PFSK-1 (cell line): ENCODE measurements around the gene CCDC127.

Experiments used
- FOXP2 ChIP-seq: optimal IDR thresholded peaks from 2 replicates; pipeline ENCODE3; 2011; ENCODE audit warnings: borderline replicate concordance, control low read depth, inconsistent platforms; ENCODE audit not compliant: insufficient read depth; ENCODE audit errors: extremely low read length, extremely low read depth
- POLR2AphosphoS5 ChIP-seq: IDR thresholded peaks from 2 replicates; pipeline ENCODE4 v1.6.1; 2012; ENCODE audit warnings: low read depth, mild to moderate bottlenecking, control low read depth, low read length, moderate library complexity
- SIN3A ChIP-seq: IDR thresholded peaks from 2 replicates; pipeline ENCODE4 v1.6.1; 2012; ENCODE audit warnings: mild to moderate bottlenecking, low read length, moderate library complexity, borderline replicate concordance; ENCODE audit not compliant: insufficient read depth
- TAF1 ChIP-seq: IDR thresholded peaks from 2 replicates; pipeline ENCODE4 v1.6.1; 2012; ENCODE audit warnings: low read length, control low read depth, borderline replicate concordance; ENCODE audit not compliant: insufficient read depth
- TF ChIP-seq, protein P1 (sequence below), 2 experiments: IDR thresholded peaks; 2 replicates each; pipeline versions ENCODE4 v1.6.1 to v1.8.0; 2011 to 2012; ENCODE audit warnings: low read depth in 2 of 2, low read length in 2 of 2, control low read depth in 1 of 2, inconsistent platforms in 1 of 2, mild to moderate bottlenecking in 1 of 2, moderate library complexity in 1 of 2; ENCODE audit not compliant: insufficient read depth in 1 of 2

The CCDC127 gene

DNA sequence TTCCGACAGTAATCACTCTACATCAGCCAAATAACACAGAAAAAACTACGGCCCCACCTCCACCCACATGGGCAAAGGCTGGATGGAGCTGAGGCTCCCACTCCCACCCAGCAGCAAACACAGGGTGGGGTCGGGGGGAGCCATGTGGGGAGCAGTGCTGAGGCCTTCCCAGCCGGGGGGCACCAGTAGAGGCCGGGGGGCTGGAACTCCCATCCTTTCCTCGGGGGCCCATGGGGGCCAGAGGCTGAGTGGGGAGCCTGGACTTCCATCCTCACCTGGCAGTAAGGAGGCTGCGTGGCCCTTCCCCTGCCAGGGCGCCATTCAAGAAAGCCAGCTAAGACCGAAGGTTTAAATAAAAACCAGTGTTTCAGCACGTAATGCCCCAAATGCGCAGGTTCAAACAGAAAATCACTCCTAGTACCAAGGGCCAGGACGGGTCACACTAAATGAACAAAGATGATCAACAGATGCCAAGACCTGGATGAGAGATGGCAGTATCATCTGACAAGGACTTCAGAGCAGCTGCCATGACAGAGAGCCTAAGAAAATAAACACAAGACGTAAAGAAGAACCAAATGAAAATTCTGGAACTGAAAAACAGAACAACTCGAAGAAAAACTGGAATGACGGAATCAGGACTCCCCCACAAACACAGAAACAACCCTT, 9.4 kb downstream of the CCDC127 start:
- TF ChIP-seq, protein P1, sequence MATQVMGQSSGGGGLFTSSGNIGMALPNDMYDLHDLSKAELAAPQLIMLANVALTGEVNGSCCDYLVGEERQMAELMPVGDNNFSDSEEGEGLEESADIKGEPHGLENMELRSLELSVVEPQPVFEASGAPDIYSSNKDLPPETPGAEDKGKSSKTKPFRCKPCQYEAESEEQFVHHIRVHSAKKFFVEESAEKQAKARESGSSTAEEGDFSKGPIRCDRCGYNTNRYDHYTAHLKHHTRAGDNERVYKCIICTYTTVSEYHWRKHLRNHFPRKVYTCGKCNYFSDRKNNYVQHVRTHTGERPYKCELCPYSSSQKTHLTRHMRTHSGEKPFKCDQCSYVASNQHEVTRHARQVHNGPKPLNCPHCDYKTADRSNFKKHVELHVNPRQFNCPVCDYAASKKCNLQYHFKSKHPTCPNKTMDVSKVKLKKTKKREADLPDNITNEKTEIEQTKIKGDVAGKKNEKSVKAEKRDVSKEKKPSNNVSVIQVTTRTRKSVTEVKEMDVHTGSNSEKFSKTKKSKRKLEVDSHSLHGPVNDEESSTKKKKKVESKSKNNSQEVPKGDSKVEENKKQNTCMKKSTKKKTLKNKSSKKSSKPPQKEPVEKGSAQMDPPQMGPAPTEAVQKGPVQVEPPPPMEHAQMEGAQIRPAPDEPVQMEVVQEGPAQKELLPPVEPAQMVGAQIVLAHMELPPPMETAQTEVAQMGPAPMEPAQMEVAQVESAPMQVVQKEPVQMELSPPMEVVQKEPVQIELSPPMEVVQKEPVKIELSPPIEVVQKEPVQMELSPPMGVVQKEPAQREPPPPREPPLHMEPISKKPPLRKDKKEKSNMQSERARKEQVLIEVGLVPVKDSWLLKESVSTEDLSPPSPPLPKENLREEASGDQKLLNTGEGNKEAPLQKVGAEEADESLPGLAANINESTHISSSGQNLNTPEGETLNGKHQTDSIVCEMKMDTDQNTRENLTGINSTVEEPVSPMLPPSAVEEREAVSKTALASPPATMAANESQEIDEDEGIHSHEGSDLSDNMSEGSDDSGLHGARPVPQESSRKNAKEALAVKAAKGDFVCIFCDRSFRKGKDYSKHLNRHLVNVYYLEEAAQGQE (IDR thresholded peaks at IDR 0.05; ENCODE audit: insufficient read depth in 1 of 2, low read depth in 2 of 2, low read length in 2 of 2), result no peak
- no peak for TF ChIP-seq POLR2AphosphoS5

DNA sequence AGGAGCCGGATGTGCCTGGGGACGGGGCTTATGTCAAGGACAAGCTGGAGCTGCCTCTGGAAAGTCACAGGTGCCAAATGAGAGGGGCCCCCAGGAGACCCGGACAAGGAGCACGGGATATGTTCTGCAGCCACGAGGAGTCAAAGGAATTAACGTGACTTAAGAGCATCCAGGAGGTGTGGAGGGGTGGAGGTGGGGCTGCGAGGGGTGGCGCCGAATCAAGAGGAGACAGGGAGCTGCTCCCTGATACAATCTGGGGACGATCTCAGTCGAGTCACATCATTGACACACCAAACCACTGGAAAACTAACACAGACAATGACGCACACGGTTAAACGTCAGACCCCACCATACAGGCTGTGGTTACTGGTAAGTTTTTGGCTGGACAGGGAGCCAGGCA, 10.4 kb downstream of the CCDC127 start:
- TF ChIP-seq, protein P1 (IDR thresholded peaks at IDR 0.05; ENCODE audit: insufficient read depth in 1 of 2, low read depth in 2 of 2, low read length in 2 of 2), result no peak
- no peak for TF ChIP-seq FOXP2
- no peak for TF ChIP-seq POLR2AphosphoS5
- TF ChIP-seq TAF1, result no peak
- TF ChIP-seq SIN3A, result no peak

DNA sequence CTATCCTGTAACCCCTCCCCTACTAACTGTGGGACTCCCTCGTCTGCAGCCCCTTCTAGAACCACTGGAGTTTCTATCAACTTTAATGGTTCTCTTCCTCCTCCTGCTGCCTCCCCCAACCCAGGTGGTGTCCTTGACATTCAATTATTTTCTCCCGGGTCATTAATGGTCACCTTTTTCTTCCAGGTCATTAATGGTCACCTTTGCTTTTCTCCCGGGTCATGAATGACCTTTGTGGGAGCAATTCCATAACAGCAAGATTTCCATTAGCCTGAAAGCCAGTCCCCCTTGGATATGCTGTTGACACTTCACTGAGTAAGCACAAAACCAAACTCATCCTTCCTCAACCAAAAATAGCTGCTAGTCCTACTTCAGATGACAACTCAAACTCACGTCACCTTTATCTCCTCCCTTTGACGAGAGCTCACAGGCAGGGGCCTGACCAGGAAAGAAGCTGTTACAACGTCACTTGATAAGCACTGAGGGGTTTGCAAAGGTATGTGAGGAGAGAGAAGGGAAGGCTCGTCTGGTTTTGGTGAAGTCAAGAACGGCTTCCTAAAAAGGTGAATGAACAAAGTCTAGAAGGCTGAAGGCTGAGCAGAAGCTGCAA, 10.9 kb downstream of the CCDC127 start:
- TF ChIP-seq FOXP2 (no peak), TAF1 (no peak), POLR2AphosphoS5 (no peak), SIN3A (no peak)
- TF ChIP-seq, protein P1 (IDR thresholded peaks at IDR 0.05; ENCODE audit: insufficient read depth in 1 of 2, low read depth in 2 of 2, low read length in 2 of 2), result no peak

DNA sequence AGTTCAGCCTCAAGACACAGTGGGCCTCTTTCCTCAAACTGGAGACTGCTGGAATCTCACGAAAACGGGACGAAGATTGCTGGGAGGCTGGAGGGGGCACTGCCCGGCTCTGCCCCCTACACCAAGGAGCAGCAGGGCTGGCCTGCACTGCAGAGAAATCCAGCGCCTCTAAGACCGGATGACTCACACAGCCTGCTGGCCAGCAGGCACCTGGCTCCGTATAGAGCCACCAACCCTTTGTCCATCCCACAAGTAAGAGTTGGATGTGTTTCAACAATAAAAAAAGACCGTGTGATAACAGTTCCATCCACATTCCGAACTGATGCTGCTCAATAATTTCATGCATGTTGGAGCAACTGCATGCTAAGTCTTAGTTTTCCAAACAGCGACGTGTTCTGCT, 11.5 kb downstream of the CCDC127 start:
- no peak for TF ChIP-seq TAF1
- TF ChIP-seq, protein P1 (IDR thresholded peaks at IDR 0.05; ENCODE audit: insufficient read depth in 1 of 2, low read depth in 2 of 2, low read length in 2 of 2), result no peak
- no peak for TF ChIP-seq SIN3A
- no peak for TF ChIP-seq FOXP2
- TF ChIP-seq POLR2AphosphoS5, result no peak
